H9 (cell line): ENCODE results near the gene SLCO3A1. TPM values are rescaled to one million over a fixed set of nuclear protein-coding genes. Genes with fewer than 3 reads are reported as not detected.

Experiments used
- DNase-seq: peaks from one replicate; pipeline ENCODE4 v3.0.0-alpha.2; 2017
- H2AFZ ChIP-seq: one replicate; pipeline ENCODE4 v1.6.1; 2013; ENCODE audit warnings: mild to moderate bottlenecking, low read length, control low read depth, moderate library complexity
- H2AK5ac ChIP-seq: 2 replicates; pipeline ENCODE4 v1.6.1; 2013; ENCODE audit warnings: low read length, control low read depth, mixed read lengths; ENCODE audit not compliant: insufficient read length
- H2BK120ac ChIP-seq: one replicate; pipeline ENCODE4 v1.6.1; 2013; ENCODE audit warnings: low read depth, mild to moderate bottlenecking, low read length, control low read depth, inconsistent platforms; ENCODE audit not compliant: poor library complexity, severe bottlenecking
- H2BK12ac ChIP-seq: 2 replicates; pipeline ENCODE4 v1.6.1; 2013; ENCODE audit warnings: low read length, control low read depth, mixed read lengths, low read depth; ENCODE audit not compliant: insufficient read length
- H2BK15ac ChIP-seq: 2 replicates; pipeline ENCODE4 v1.6.1; 2013; ENCODE audit warnings: low read depth, low read length, control low read depth
- H2BK20ac ChIP-seq: one replicate; pipeline ENCODE4 v1.6.1; 2013; ENCODE audit warnings: low read depth, mild to moderate bottlenecking, low read length, control low read depth, inconsistent platforms; ENCODE audit not compliant: poor library complexity, severe bottlenecking
- H2BK5ac ChIP-seq: 2 replicates; pipeline ENCODE4 v1.6.1; 2013; ENCODE audit warnings: low read length, control low read depth, mixed read lengths; ENCODE audit not compliant: insufficient read length
- H3K14ac ChIP-seq: 2 replicates; pipeline ENCODE4 v1.6.1; 2013; ENCODE audit warnings: low read length, control low read depth; ENCODE audit not compliant: insufficient read depth
- H3K18ac ChIP-seq: 2 replicates; pipeline ENCODE4 v1.6.1; 2013; ENCODE audit warnings: low read depth, mild to moderate bottlenecking, mixed read lengths, low read length, control low read depth; ENCODE audit not compliant: insufficient read length
- H3K23ac ChIP-seq: 2 replicates; pipeline ENCODE4 v1.6.1; 2013; ENCODE audit warnings: low read length, control low read depth, mixed read lengths, low read depth; ENCODE audit not compliant: insufficient read length
- H3K23me2 ChIP-seq: 2 replicates; pipeline ENCODE4 v1.6.1; 2013; ENCODE audit warnings: low read depth, mild to moderate bottlenecking, mixed read lengths, low read length, control low read depth; ENCODE audit not compliant: insufficient read length, poor library complexity, severe bottlenecking
- H3K27ac ChIP-seq: 2 replicates; pipeline ENCODE4 v1.5.1; 2013; ENCODE audit warnings: low read length, control low read depth, mixed read lengths, low read depth; ENCODE audit not compliant: insufficient read length
- H3K27me3 ChIP-seq: 2 replicates; pipeline ENCODE4 v1.6.1; 2013; ENCODE audit warnings: low read length, control low read depth, inconsistent platforms; ENCODE audit not compliant: insufficient read depth
- H3K4ac ChIP-seq: 2 replicates; pipeline ENCODE4 v1.6.1; 2013; ENCODE audit warnings: low read depth, mild to moderate bottlenecking, control low read depth, inconsistent platforms, low read length, moderate library complexity
- H3K4me1 ChIP-seq: 2 replicates; pipeline ENCODE4 v1.6.1; 2013; ENCODE audit warnings: low read length, control low read depth, inconsistent platforms; ENCODE audit not compliant: insufficient read depth
- H3K4me2 ChIP-seq: 2 replicates; pipeline ENCODE4 v1.6.1; 2013; ENCODE audit warnings: low read length, control low read depth, mixed read lengths; ENCODE audit not compliant: insufficient read length, insufficient read depth
- H3K56ac ChIP-seq: 2 replicates; pipeline ENCODE4 v1.6.1; 2013; ENCODE audit warnings: low read depth, mild to moderate bottlenecking, mixed read lengths, low read length, control low read depth; ENCODE audit not compliant: insufficient read length
- H3K79me1 ChIP-seq: 2 replicates; pipeline ENCODE4 v1.6.1; 2013; ENCODE audit warnings: low read depth, mild to moderate bottlenecking, moderate library complexity, low read length, control low read depth, inconsistent platforms; ENCODE audit not compliant: insufficient read depth, poor library complexity, severe bottlenecking
- H3K79me2 ChIP-seq: 2 replicates; pipeline ENCODE4 v1.6.1; 2013; ENCODE audit warnings: low read length, control low read depth, inconsistent platforms; ENCODE audit not compliant: insufficient read depth
- H3K9ac ChIP-seq: 2 replicates; pipeline ENCODE4 v1.6.1; 2013; ENCODE audit warnings: low read length, control low read depth, mixed read lengths; ENCODE audit not compliant: insufficient read length; ENCODE audit errors: extremely low read depth
- H3K9me3 ChIP-seq: one replicate; pipeline ENCODE4 v1.6.1; 2013; ENCODE audit warnings: low read depth, low read length, inconsistent platforms; ENCODE audit not compliant: control insufficient read depth
- H3T11ph ChIP-seq: one replicate; pipeline ENCODE4 v1.6.1; 2013; ENCODE audit warnings: mild to moderate bottlenecking, low read length, control low read depth, inconsistent platforms
- H4K20me1 ChIP-seq: one replicate; pipeline ENCODE4 v1.6.1; 2013; ENCODE audit not compliant: control insufficient read depth, insufficient read length, insufficient read depth
- H4K5ac ChIP-seq: 2 replicates; pipeline ENCODE4 v1.6.1; 2013; ENCODE audit warnings: low read depth, mild to moderate bottlenecking, mixed read lengths, low read length, control low read depth; ENCODE audit not compliant: insufficient read length
- H4K8ac ChIP-seq: replicated peaks from 2 replicates; pipeline ENCODE4 v1.6.1; 2013; ENCODE audit warnings: low read length, control low read depth, mixed read lengths, low read depth; ENCODE audit not compliant: insufficient read length
- H4K91ac ChIP-seq: 2 replicates; pipeline ENCODE4 v1.6.1; 2013; ENCODE audit warnings: low read depth, mild to moderate bottlenecking, moderate library complexity, mixed read lengths, low read length, control low read depth; ENCODE audit not compliant: insufficient read length
- H3K27ac Mint-ChIP-seq, 3 experiments: 2 replicates in 2 of 3; 3 replicates in 1 of 3; pipeline ENCODE4 v1.8.0; 2020 to 2021; ENCODE audit warnings: mixed read lengths in 3 of 3, mild to moderate bottlenecking in 1 of 3, moderate library complexity in 1 of 3
- H3K27me3 Mint-ChIP-seq: 2 replicates; pipeline ENCODE4 v1.8.0; 2021; ENCODE audit warnings: low read depth, mild to moderate bottlenecking, moderate library complexity, mixed read lengths
- H3K36me3 Mint-ChIP-seq, 3 experiments: 2 replicates in 2 of 3; 3 replicates in 1 of 3; pipeline ENCODE4 v1.8.0; 2020 to 2021; ENCODE audit warnings: low read depth in 3 of 3, mixed read lengths in 3 of 3; ENCODE audit not compliant: insufficient read depth in 1 of 3
- H3K4me1 Mint-ChIP-seq, 2 experiments: 2 replicates each; pipeline ENCODE4 v1.8.0; 2020; ENCODE audit warnings: mixed read lengths in 2 of 2
- H3K4me3 Mint-ChIP-seq, 2 experiments: 2 replicates in 1 of 2; 3 replicates in 1 of 2; pipeline ENCODE4 v1.8.0; 2020 to 2021; ENCODE audit warnings: mild to moderate bottlenecking in 2 of 2, mixed read lengths in 2 of 2, moderate library complexity in 1 of 2
- H3K9me3 Mint-ChIP-seq, 2 experiments: 2 replicates in 1 of 2; 3 replicates in 1 of 2; pipeline ENCODE4 v1.8.0; 2020; ENCODE audit warnings: mild to moderate bottlenecking in 2 of 2, mixed read lengths in 2 of 2, moderate library complexity in 1 of 2
- WGBS: extraction: QIAGEN DNeasy Blood & Tissue Kit; methylation state at CpG from one replicate; pipeline ENCODE4 v1.1.7; 2013; ENCODE audit warnings: missing lambda C conversion rate, low lambda C conversion rate, mixed read lengths; ENCODE audit not compliant: insufficient read length; ENCODE audit errors: extremely low coverage; 5-methylcytosine and 5-hydroxymethylcytosine counted together
- total RNA-seq: library from RNA; stranded (reverse); gene quantifications from 2 replicates; pipeline ENCODE4 v1.2.1, GENCODE V29; 2021
- TF ChIP-seq, protein P1 (sequence below): fragments of 200-600 bp; sonication (generic); conservative IDR thresholded peaks from 3 replicates; pipeline ENCODE4 v1.8.0; 2021; ENCODE audit warnings: antibody characterized with exemption, mild to moderate bottlenecking

SLCO3A1 gene
- total RNA-seq, 1 experiment from 2014 or later = 9.4 TPM

DNA sequence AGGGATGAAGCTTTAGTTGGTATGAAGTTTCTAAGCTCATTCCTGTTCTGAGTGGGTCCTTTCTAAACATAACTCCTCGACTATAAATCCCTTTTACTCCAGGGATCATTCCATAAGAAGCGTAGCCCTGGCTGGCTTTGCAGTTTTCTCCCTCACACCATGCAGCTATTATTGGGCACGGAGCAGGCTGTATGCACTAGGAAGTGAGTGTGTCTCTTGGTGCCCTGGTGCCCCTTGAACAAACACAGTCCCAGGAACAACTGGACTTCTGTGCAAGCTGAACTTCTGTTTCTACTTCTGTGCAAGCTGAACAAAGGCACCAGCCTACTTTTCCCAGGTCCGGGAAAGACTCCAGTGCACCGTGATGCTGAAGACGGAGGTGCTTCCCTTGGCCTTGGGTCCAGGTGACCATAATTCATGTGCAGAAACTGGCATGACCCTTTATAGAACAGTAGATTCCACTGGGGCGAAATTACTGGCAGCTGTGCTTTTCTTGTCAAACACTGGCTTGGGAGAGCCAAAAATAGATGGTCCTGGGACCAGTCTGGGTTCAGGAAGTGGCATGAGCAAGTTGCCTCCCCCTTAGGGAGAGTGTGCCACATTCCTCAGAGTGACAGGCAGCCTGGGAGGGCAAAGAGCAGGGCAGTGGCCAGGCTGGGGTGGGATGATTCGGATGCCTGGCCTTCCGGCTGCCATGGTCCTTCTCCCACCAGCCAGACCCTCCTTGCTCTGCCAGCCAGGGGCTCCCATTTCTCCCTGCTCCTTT, 127.2 kb downstream of the SLCO3A1 start:
- Histone ChIP-seq H3K79me1 (no peaks in the 10 kb centered on the region), H2AFZ (no peak overlapping the region), H2BK120ac (no peak overlapping the region), H3K4ac (no peak overlapping the region), H3K4me2 (no peak overlapping the region), H2BK20ac (no peak overlapping the region), H3K27me3 (no peaks in the 10 kb centered on the region), H3K9me3 (no peaks in the 10 kb centered on the region), H2BK12ac (no peak overlapping the region), H2BK15ac (no peak overlapping the region), H3T11ph (no peak overlapping the region), H2AK5ac (no peak overlapping the region), H3K23ac (no peak overlapping the region), H4K20me1 (no peaks in the 10 kb centered on the region), H3K4me1 (no peaks in the 10 kb centered on the region), H2BK5ac (no peak overlapping the region), H3K9ac (no peak overlapping the region), H4K8ac (no peak overlapping the region), H4K5ac (no peak overlapping the region), H3K23me2 (no peaks in the 10 kb centered on the region), H4K91ac (no peak overlapping the region), H3K18ac (no peak overlapping the region), H3K79me2 (no peaks in the 10 kb centered on the region; the same call in 1 of the 2 replicates), H3K27ac (no peak overlapping the region), H3K56ac (no peak overlapping the region), H3K14ac (no peak overlapping the region; the same call in 1 of the 2 replicates)
- no peaks in the 10 kb centered on the region for H3K36me3 Mint-ChIP-seq
- peaks cover 0 to 7% of the 10 kb centered on the region in 2 experiments; a peak in 2 of 4 replicates for H3K4me1 Mint-ChIP-seq
- no peak for DNase-seq
- no peaks in the 10 kb centered on the region; a peak in 1 of 5 replicates for H3K9me3 Mint-ChIP-seq
- H3K27me3 Mint-ChIP-seq = 0 out of 2 replicates have a peak, but pooled peaks cover 2% of the 10 kb centered on the region
- no peak overlapping the region for H3K4me3 Mint-ChIP-seq
- H3K27ac Mint-ChIP-seq = no peak overlapping the region
- TF ChIP-seq, protein P1, sequence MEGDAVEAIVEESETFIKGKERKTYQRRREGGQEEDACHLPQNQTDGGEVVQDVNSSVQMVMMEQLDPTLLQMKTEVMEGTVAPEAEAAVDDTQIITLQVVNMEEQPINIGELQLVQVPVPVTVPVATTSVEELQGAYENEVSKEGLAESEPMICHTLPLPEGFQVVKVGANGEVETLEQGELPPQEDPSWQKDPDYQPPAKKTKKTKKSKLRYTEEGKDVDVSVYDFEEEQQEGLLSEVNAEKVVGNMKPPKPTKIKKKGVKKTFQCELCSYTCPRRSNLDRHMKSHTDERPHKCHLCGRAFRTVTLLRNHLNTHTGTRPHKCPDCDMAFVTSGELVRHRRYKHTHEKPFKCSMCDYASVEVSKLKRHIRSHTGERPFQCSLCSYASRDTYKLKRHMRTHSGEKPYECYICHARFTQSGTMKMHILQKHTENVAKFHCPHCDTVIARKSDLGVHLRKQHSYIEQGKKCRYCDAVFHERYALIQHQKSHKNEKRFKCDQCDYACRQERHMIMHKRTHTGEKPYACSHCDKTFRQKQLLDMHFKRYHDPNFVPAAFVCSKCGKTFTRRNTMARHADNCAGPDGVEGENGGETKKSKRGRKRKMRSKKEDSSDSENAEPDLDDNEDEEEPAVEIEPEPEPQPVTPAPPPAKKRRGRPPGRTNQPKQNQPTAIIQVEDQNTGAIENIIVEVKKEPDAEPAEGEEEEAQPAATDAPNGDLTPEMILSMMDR = no peak
- WGBS = no CpG with 5 or more reads among the region's 9 CpGs
